Pancreas (tissue), 10 donors: ENCODE measurements around the gene LCN9. TPM values are rescaled to one million over a fixed set of nuclear protein-coding genes. Genes with fewer than 3 reads are reported as not detected.

Experiments used
- ATAC-seq, 4 donors: fragments of 200-7000 bp; cut with Tn5 transposase; one replicate each; pipeline versions ENCODE4 v1.8.0 to v1.9.1; 2020; ENCODE audit warnings: mild to moderate bottlenecking in 4 of 4, moderate library complexity in 4 of 4
- DNase-seq, 6 donors: peaks; one replicate each; pipeline ENCODE4 v3.0.0-alpha.2; 2020
- FAIRE-seq: peaks from 2 replicates; lab custom pipeline; 2012; peaks lifted over from hg19 to GRCh38; lab: Jason Lieb, UNC
- H3K27ac ChIP-seq, 4 donors: fragments of 200-600 bp; sonication (generic); 1 replicate in 3 of 4; 2 replicates in 1 of 4; pipeline versions ENCODE4 v1.5.0 to v1.8.0; 2020
- H3K27me3 ChIP-seq, 4 donors: fragments of 200-600 bp; one replicate each; pipeline ENCODE4 v1.8.0; 2021
- H3K36me3 ChIP-seq, 3 donors: fragments of 200-600 bp; sonication (generic) in 1 of 3; one replicate each; pipeline versions ENCODE4 v1.5.0 to v1.8.0; 2020 to 2021
- H3K4me1 ChIP-seq, 3 donors: fragments of 200-600 bp; one replicate each; pipeline ENCODE4 v1.8.0; 2021
- H3K4me3 ChIP-seq, 4 donors: fragments of 200-600 bp; sonication (generic) in 2 of 4; one replicate each; pipeline versions ENCODE4 v1.5.0 to v1.8.0; 2020 to 2021
- H3K9me3 ChIP-seq, 4 donors: fragments of 200-600 bp; one replicate each; pipeline ENCODE4 v1.8.0; 2021
- whole genome bisulfite sequencing, 2 donors: extraction: QIAGEN DNeasy Blood & Tissue Kit; methylation state at CpG; one replicate each; pipeline ENCODE4 v1.1.7; 2013; 5-methylcytosine and 5-hydroxymethylcytosine counted together
- intact Hi-C, 3 donors: fragments of 100-400 bp; cut with DNase I; formaldehyde crosslinking; loops; one replicate each; pipeline versions ENCODE4 v1.11.1 to v1.14.2; 2022
- polyA plus RNA-seq, 2 donors: library from polyadenylated mRNA; stranded (reverse); fragments of 200-250 nt; gene quantifications; one replicate each; pipeline ENCODE4 v1.2.3, GENCODE V29; 2013
- total RNA-seq, 6 donors: library from RNA; stranded (reverse); fragmentation: NEBNext Ultra II Directional in 4 of 6; extraction: Animal tissue kit (Norgen Biotek cat#: 25700) in 4 of 6; gene quantifications; one replicate each; pipeline versions ENCODE4 v1.2.1 to v1.2.4, GENCODE V29; 2021 to 2023
- TF ChIP-seq, protein P1 (sequence below), 4 donors: fragments of 200-600 bp; sonication (generic) in 3 of 4; IDR thresholded peaks; one replicate each; pipeline versions ENCODE4 v1.5.0 to v1.8.0; 2021; ENCODE audit warnings: antibody characterized with exemption in 4 of 4
- donor health status: healthy with polysubstance abuse.
- donor health status: DM: no; HTN: no; CAD: no; lungs with moderate emphysema.
- donor health status: DM: no; HTN: no; CAD: no.
- donor health status: control.
- donor health status: control.
- donor health status: Bipolar disorder and iron deficiency.
- donor health status: DM: yes; HTN: yes; CAD: no.
- donor health status: DM: no; HTN: no; CAD: no.
- donor health status: DM: no; HTN: no; CAD: no.
- donor health status: DM: yes; HTN: yes; CAD: no.

Gene LCN9
- total and polyA plus RNA-seq, 8 donors, result not detected

DNA sequence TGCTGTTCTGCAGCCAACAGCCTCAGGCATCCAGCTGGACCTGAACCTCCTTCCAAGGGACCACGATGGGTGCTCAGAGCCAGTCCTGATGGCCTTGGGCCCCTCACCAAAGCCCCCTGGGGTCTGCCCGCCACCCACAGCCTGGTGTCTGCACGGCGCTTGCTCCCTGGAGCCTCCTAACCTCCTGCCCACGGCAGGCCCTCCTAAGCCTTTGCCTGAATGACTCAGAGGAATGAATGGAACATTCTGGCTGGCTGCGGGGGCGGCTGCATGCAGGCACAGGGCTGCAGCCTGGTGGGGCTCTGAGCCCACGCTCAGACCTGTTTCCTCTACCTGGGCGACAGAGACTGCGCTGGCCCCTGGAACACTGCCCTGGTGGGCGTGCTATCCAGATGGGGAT, 29.3 kb downstream of the LCN9 start:
- TF ChIP-seq, protein P1, sequence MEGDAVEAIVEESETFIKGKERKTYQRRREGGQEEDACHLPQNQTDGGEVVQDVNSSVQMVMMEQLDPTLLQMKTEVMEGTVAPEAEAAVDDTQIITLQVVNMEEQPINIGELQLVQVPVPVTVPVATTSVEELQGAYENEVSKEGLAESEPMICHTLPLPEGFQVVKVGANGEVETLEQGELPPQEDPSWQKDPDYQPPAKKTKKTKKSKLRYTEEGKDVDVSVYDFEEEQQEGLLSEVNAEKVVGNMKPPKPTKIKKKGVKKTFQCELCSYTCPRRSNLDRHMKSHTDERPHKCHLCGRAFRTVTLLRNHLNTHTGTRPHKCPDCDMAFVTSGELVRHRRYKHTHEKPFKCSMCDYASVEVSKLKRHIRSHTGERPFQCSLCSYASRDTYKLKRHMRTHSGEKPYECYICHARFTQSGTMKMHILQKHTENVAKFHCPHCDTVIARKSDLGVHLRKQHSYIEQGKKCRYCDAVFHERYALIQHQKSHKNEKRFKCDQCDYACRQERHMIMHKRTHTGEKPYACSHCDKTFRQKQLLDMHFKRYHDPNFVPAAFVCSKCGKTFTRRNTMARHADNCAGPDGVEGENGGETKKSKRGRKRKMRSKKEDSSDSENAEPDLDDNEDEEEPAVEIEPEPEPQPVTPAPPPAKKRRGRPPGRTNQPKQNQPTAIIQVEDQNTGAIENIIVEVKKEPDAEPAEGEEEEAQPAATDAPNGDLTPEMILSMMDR (IDR thresholded peaks at IDR 0.05), result no peak
- FAIRE-seq (no peak), ATAC-seq (no peak), DNase-seq (peak in 1 of 6 donors; percentile 55)
- no peaks in the 10 kb centered on the region for H3K9me3 ChIP-seq
- H3K36me3 ChIP-seq, result no peaks in the 10 kb centered on the region
- H3K4me1 ChIP-seq, result no peaks in the 10 kb centered on the region
- intact Hi-C loops, result no loop called here
- no peak overlapping the region for H3K4me3 ChIP-seq
- no peaks in the 10 kb centered on the region for H3K27me3 ChIP-seq
- no peak overlapping the region for H3K27ac ChIP-seq
- 52 to 69% methylated on average over 11 of the region's 11 CpGs for WGBS, 2 donors

DNA sequence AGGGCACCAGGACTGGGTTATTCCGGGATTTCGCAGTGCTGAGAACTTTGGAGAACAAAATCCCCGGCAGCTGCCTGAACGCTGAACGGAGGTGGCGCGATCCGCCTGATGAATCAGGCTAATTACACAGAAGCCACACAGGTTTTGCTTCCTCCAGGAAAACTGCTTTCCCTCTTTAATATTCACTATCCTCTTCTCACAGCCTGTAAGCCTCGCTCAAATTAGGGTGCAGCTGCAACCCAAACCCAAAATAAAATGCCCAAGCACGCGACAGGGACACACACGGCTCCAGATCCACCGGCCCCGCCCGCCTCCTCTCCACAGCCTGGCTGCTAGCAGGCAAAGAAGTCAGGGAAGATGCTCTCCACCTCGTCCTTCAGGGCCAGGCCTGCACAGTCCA, 30.2 kb downstream of the LCN9 start:
- no peak overlapping the region for H3K27ac ChIP-seq
- no peaks in the 10 kb centered on the region for H3K27me3 ChIP-seq
- H3K4me1 ChIP-seq, result no peaks in the 10 kb centered on the region
- 48 to 56% methylated on average over 16 of the region's 16 CpGs for WGBS, 2 donors
- TF ChIP-seq, protein P1 (IDR thresholded peaks at IDR 0.05), result no peak
- intact Hi-C loops, result no loop called here
- H3K36me3 ChIP-seq, result no peaks in the 10 kb centered on the region
- FAIRE-seq (no peak), ATAC-seq (no peak), DNase-seq (no peak)
- no peaks in the 10 kb centered on the region for H3K9me3 ChIP-seq
- no peak overlapping the region for H3K4me3 ChIP-seq

DNA sequence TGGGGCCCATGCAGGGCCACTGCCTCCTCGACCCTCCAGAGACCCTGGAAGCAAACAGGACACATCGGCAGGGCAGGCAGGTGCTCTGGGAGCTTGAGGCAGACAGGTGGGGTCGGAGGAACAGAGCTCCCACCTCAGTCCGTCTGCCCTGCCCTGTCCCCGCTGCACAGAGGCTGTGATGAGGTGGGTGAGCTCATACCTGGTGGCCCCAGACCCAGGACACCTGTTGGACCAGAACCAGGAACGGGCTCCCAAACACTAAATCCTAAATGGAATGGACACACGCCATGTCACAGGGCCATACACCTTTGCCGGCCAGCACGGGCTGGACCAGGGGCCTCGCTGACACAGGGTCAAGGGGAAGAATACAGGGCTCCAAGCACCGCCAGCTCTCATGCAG, 30.7 kb downstream of the LCN9 start:
- Histone ChIP-seq H3K4me3 (no peak overlapping the region), H3K36me3 (no peaks in the 10 kb centered on the region), H3K4me1 (no peaks in the 10 kb centered on the region), H3K27ac (no peak overlapping the region), H3K27me3 (no peaks in the 10 kb centered on the region), H3K9me3 (no peaks in the 10 kb centered on the region)
- no peak for DNase-seq
- no peak for ATAC-seq
- no peak for FAIRE-seq
- intact Hi-C loops, result no loop called here
- 51 to 57% methylated on average over 11 of the region's 11 CpGs for WGBS, 2 donors
- TF ChIP-seq, protein P1 (IDR thresholded peaks at IDR 0.05), result no peak

DNA sequence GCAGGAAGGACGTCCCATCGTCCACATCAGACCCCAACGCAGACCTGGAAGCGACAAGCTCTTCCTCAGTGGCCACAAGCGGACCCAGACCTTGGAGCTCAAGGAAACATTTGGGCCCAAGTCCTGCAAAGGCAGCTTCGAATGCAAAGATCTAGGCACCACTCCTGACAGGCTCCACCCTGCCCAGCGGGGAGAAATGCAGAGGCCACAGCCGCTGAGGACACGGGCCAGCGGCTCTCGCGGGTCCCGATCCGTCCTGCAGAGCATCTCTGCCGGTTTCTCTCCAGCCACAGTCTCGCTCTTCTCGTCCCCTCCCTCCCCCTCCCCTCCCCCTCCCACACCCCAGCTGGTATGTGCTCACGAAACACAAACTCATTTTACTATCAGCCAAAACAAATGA, 31.3 kb downstream of the LCN9 start:
- ATAC-seq (no peak), FAIRE-seq (no peak), DNase-seq (no peak)
- TF ChIP-seq, protein P1 (IDR thresholded peaks at IDR 0.05), result no peak
- H3K36me3 ChIP-seq, result no peaks in the 10 kb centered on the region
- no peak overlapping the region for H3K27ac ChIP-seq
- intact Hi-C loops, result no loop called here
- H3K9me3 ChIP-seq, result no peaks in the 10 kb centered on the region
- no peaks in the 10 kb centered on the region for H3K4me1 ChIP-seq
- H3K27me3 ChIP-seq, result no peaks in the 10 kb centered on the region
- 35 to 43% methylated on average over 18 of the region's 18 CpGs for WGBS, 2 donors
- H3K4me3 ChIP-seq, result no peak overlapping the region

DNA sequence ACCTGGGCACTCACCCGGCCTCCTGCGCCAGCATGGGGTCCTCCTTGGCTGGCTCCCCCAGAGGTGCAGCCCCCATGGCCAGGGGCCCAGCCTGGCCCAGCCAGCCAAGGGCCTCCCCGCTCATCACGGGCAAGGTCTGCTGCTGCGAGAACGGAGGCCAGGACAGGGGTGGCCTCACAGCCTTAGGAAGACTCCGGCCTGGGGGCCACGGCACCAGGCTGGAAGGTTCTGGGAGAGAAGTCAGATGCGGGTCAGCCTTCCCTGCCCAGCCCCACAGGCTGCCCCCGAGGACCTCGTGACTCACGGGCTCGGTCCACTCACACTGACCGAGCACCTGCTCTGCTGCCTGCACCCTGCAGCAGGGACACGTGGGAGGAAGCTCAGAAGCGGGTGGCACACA, 31.9 kb downstream of the LCN9 start:
- TF ChIP-seq, protein P1 (IDR thresholded peaks at IDR 0.05), result no peak
- DNase-seq (no peak), FAIRE-seq (no peak), ATAC-seq (no peak)
- H3K4me3 ChIP-seq, result no peak overlapping the region
- no peaks in the 10 kb centered on the region for H3K36me3 ChIP-seq
- no peak overlapping the region for H3K27ac ChIP-seq
- H3K27me3 ChIP-seq, result no peaks in the 10 kb centered on the region
- 53 to 66% methylated on average over 16 of the region's 16 CpGs for WGBS, 2 donors
- no peaks in the 10 kb centered on the region for H3K4me1 ChIP-seq
- intact Hi-C loops, result no loop called here
- no peaks in the 10 kb centered on the region for H3K9me3 ChIP-seq
